Measurements from ENCODE around the gene NPAS3. TPM values are rescaled to one million over a fixed set of nuclear protein-coding genes. Genes with fewer than 3 reads are reported as not detected.

Gene NPAS3
- total RNA-seq, 2 donors from 2014 or later = 1.1 to 1.8 TPM

DNA sequence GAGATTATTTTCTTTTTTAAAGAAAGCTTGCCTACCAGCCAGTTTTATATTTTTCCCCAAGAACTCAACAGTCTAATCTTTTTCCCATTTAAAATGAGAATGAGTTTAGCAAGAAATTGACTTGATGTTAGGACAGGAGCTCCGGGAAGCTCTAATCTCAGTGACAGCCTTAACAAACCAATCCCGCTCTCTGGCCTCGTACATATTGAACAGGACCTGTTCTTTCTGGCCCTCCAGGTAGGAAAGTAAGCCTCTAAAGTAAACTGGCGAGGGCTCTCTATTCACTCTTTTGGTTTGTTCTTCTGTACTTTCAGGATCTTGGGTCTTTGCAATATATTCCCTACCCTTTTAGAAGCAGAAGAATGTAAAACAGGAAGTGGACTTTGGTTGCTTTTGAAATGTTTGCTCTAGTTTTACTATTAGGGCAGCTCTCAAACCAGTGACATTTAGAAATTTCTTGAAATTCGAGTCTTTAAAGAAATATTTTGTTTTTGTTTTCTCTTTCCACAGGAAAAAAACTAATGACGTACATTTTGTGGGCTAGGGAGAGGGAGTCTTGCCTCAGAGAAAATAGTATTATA is 17.9 kb upstream of the NPAS3 start:
- no peaks in the 10 kb centered on the region for H3K27me3 ChIP-seq (replicated peaks; ENCODE audit: insufficient read depth)
- no peaks in the 10 kb centered on the region for H3K9me3 ChIP-seq
- no peak overlapping the region for H3K27ac ChIP-seq
- no peak overlapping the region for H3K4me3 ChIP-seq
- intact Hi-C loops (cut with DNase I) = no loop called here
- 33% methylated on average over 6 of the region's 6 CpGs for WGBS
- no peaks in the 10 kb centered on the region for H3K36me3 ChIP-seq
- no peak for DNase-seq (ENCODE audit: low spot score)
- TF ChIP-seq POLR2AphosphoS5 (IDR thresholded peaks at IDR 0.05) = no peak
- TF ChIP-seq POLR2A (IDR thresholded peaks at IDR 0.05) = no peak
- TF ChIP-seq, protein P1, sequence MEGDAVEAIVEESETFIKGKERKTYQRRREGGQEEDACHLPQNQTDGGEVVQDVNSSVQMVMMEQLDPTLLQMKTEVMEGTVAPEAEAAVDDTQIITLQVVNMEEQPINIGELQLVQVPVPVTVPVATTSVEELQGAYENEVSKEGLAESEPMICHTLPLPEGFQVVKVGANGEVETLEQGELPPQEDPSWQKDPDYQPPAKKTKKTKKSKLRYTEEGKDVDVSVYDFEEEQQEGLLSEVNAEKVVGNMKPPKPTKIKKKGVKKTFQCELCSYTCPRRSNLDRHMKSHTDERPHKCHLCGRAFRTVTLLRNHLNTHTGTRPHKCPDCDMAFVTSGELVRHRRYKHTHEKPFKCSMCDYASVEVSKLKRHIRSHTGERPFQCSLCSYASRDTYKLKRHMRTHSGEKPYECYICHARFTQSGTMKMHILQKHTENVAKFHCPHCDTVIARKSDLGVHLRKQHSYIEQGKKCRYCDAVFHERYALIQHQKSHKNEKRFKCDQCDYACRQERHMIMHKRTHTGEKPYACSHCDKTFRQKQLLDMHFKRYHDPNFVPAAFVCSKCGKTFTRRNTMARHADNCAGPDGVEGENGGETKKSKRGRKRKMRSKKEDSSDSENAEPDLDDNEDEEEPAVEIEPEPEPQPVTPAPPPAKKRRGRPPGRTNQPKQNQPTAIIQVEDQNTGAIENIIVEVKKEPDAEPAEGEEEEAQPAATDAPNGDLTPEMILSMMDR (IDR thresholded peaks at IDR 0.05) = no peak
- no peaks in the 10 kb centered on the region for H3K4me1 ChIP-seq (replicated peaks)

GRCh38 chr14:32925439-32925838 is 13.2 kb upstream of the NPAS3 start:
- intact Hi-C loops (cut with DNase I) = no loop called here
- Histone ChIP-seq H3K4me1 (replicated peaks) (no peaks in the 10 kb centered on the region), H3K27ac (no peak overlapping the region), H3K4me3 (no peak overlapping the region), H3K27me3 (replicated peaks; ENCODE audit: insufficient read depth) (no peaks in the 10 kb centered on the region), H3K9me3 (no peaks in the 10 kb centered on the region), H3K36me3 (no peaks in the 10 kb centered on the region)
- no peak for DNase-seq (ENCODE audit: low spot score)
- TF ChIP-seq, protein P1 (IDR thresholded peaks at IDR 0.05) = no peak
- no peak for TF ChIP-seq POLR2A (IDR thresholded peaks at IDR 0.05)

GRCh38 chr14:32932302-32932913 is 6.3 kb upstream of the NPAS3 start:
- Histone ChIP-seq H3K9me3 (no peaks in the 10 kb centered on the region), H3K4me1 (replicated peaks) (peaks cover 6% of the 10 kb centered on the region), H3K36me3 (no peaks in the 10 kb centered on the region), H3K4me3 (peak overlapping the region in 1 of 2 donors; percentile 29), H3K27ac (no peak overlapping the region), H3K27me3 (replicated peaks; ENCODE audit: insufficient read depth) (peaks cover 9% of the 10 kb centered on the region)
- DNase-seq (ENCODE audit: low spot score) = no peak
- TF ChIP-seq, protein P1 (IDR thresholded peaks at IDR 0.05) = no peak
- TF ChIP-seq POLR2A (IDR thresholded peaks at IDR 0.05) (no peak), POLR2AphosphoS5 (IDR thresholded peaks at IDR 0.05) (no peak)
- 36% methylated on average over 30 of the region's 30 CpGs for WGBS
- intact Hi-C loops (cut with DNase I) = loop anchor here (10.0 kb wide), 1 partner anchor 218 kb away; no protein-coding TSS in a partner anchor

GRCh38 chr14:32932914-32933628 is 5.6 kb upstream of the NPAS3 start:
- H3K27ac ChIP-seq = no peak overlapping the region
- DNase-seq (ENCODE audit: low spot score) = no peak
- TF ChIP-seq POLR2A (IDR thresholded peaks at IDR 0.05) (no peak), POLR2AphosphoS5 (IDR thresholded peaks at IDR 0.05) (no peak)
- peak overlapping the region; percentile 18 to 29 for H3K4me3 ChIP-seq
- H3K27me3 ChIP-seq (replicated peaks; ENCODE audit: insufficient read depth) = peaks cover 9% of the 10 kb centered on the region
- H3K36me3 ChIP-seq = no peaks in the 10 kb centered on the region
- WGBS = 5% methylated on average over 56 of the region's 59 CpGs
- intact Hi-C loops (cut with DNase I) = loop anchor here (10.0 kb wide), 1 partner anchor 218 kb away; no protein-coding TSS in a partner anchor
- peaks cover 6% of the 10 kb centered on the region for H3K4me1 ChIP-seq (replicated peaks)
- no peaks in the 10 kb centered on the region for H3K9me3 ChIP-seq

GRCh38 chr14:32933629-32934072 is 5.0 kb upstream of the NPAS3 start:
- 2% methylated on average over 19 of the region's 19 CpGs for WGBS
- Histone ChIP-seq H3K36me3 (no peaks in the 10 kb centered on the region), H3K4me1 (replicated peaks) (peaks cover 6% of the 10 kb centered on the region), H3K4me3 (peak overlapping the region; percentile 29 to 30), H3K27ac (no peak overlapping the region), H3K27me3 (replicated peaks; ENCODE audit: insufficient read depth) (peaks cover 9% of the 10 kb centered on the region), H3K9me3 (no peaks in the 10 kb centered on the region)
- no peak for DNase-seq (ENCODE audit: low spot score)
- TF ChIP-seq POLR2A (IDR thresholded peaks at IDR 0.05) = no peak
- TF ChIP-seq, protein P1 (IDR thresholded peaks at IDR 0.05) = peak in 1 of 4 experiments; percentile 22
- intact Hi-C loops (cut with DNase I) = loop anchor here (10.0 kb wide), 1 partner anchor 219 kb away; no protein-coding TSS in a partner anchor
